Loucy (cell line): ENCODE results near the gene HIGD1C.

ENCODE experiments used
- CTCF ChIP-seq: fragments of 200-600 bp; sonication (generic); conservative IDR thresholded peaks from 2 replicates; pipeline ENCODE4 v1.5.1; 2014; ENCODE audit warnings: mild to moderate bottlenecking, antibody characterized with exemption, low read length
- EZH2phosphoT487 ChIP-seq: fragments of 200-600 bp; IDR thresholded peaks from 2 replicates; pipeline ENCODE4 v1.6.1; 2018; ENCODE audit warnings: antibody characterized with exemption, mild to moderate bottlenecking, moderate library complexity, borderline replicate concordance

GRCh38 chr12:50934371-50934851 is 17.9 kb upstream of the HIGD1C start:
- TF ChIP-seq CTCF (no peak), EZH2phosphoT487 (no peak)
